Measurements from ENCODE around the gene SMIM7.

DNA sequence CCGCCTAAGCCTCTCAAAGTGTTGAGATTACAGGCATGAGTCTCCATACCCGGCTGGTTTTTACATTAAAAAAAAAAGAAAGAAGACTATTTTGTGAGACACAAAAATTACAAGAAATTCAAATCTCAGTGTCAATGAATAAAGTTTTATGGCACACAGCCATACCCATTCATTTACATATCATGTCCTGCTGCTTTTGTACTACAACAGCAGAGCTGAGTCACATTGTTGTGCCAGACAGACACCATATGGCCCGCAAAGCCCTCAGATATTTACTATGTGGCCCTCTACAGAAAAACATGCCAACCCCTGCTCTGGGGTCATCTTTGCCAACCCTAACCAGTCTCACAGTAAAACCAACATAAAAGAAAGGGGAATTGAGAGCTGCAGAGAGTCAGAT, 5.3 kb downstream of the SMIM7 start:
- TF ChIP-seq, protein P1, sequence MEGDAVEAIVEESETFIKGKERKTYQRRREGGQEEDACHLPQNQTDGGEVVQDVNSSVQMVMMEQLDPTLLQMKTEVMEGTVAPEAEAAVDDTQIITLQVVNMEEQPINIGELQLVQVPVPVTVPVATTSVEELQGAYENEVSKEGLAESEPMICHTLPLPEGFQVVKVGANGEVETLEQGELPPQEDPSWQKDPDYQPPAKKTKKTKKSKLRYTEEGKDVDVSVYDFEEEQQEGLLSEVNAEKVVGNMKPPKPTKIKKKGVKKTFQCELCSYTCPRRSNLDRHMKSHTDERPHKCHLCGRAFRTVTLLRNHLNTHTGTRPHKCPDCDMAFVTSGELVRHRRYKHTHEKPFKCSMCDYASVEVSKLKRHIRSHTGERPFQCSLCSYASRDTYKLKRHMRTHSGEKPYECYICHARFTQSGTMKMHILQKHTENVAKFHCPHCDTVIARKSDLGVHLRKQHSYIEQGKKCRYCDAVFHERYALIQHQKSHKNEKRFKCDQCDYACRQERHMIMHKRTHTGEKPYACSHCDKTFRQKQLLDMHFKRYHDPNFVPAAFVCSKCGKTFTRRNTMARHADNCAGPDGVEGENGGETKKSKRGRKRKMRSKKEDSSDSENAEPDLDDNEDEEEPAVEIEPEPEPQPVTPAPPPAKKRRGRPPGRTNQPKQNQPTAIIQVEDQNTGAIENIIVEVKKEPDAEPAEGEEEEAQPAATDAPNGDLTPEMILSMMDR (IDR thresholded peaks at IDR 0.05), result no peak
- TF ChIP-seq POLR2A (IDR thresholded peaks at IDR 0.05), result no peak
